ENCODE results near the gene RPS15. TPM values are rescaled to one million over a fixed set of nuclear protein-coding genes. Genes with fewer than 3 reads are reported as not detected.

Gene RPS15
- total and polyA plus RNA-seq, 9 of the 15 experiments (the other 6 are each of a cell fraction or from before 2014, with no cell fraction given) = 605 to 2,791 (median 957) TPM

GRCh38 chr19:1449467-1450442 lies 11.6 kb downstream of the RPS15 start, which contains the start of gene APC2 (continued):
- TF ChIP-seq POLR2B (IDR thresholded peaks at IDR 0.05; ENCODE audit: low read depth, partially characterized antibody) = no peak
- no peak for TF ChIP-seq TSC22D4 (tag; IDR thresholded peaks at IDR 0.05)
- no peak for TF ChIP-seq STAG1 (CRISPR knock-in tag; IDR thresholded peaks at IDR 0.05; ENCODE audit: borderline replicate concordance)
- TF ChIP-seq FOXM1 (IDR thresholded peaks at IDR 0.05; ENCODE audit: low read depth) = no peak
- 0 out of 2 replicates have a peak, but pooled peaks have one; percentile 7 for TF ChIP-seq FOXM1 (CRISPR knock-in tag; IDR thresholded peaks at IDR 0.05; ENCODE audit: low read depth)
- TF ChIP-seq CHD2 (IDR thresholded peaks at IDR 0.05; ENCODE audit: low read depth, low read length) = 0 out of 2 replicates have a peak, but pooled peaks have one; percentile 13
- no peak for TF ChIP-seq TRIM28 (IDR thresholded peaks at IDR 0.05)
- no peak for TF ChIP-seq ZNF830 (CRISPR knock-in tag; IDR thresholded peaks at IDR 0.05)
- TF ChIP-seq, protein P1, sequence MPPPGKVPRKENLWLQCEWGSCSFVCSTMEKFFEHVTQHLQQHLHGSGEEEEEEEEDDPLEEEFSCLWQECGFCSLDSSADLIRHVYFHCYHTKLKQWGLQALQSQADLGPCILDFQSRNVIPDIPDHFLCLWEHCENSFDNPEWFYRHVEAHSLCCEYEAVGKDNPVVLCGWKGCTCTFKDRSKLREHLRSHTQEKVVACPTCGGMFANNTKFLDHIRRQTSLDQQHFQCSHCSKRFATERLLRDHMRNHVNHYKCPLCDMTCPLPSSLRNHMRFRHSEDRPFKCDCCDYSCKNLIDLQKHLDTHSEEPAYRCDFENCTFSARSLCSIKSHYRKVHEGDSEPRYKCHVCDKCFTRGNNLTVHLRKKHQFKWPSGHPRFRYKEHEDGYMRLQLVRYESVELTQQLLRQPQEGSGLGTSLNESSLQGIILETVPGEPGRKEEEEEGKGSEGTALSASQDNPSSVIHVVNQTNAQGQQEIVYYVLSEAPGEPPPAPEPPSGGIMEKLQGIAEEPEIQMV (tag; conservative IDR thresholded peaks at IDR 0.05; ENCODE audit: low read depth) = no peak
- TF ChIP-seq DMBX1 (CRISPR knock-in tag; IDR thresholded peaks at IDR 0.05; ENCODE audit: borderline replicate concordance) = no peak
- TF ChIP-seq CEBPB (tag; IDR thresholded peaks at IDR 0.05) = no peak
- TF ChIP-seq CXXC5 (CRISPR knock-in tag; IDR thresholded peaks at IDR 0.05) = peak; percentile 74
- no peak for TF ChIP-seq GABPA (tag; conservative IDR thresholded peaks at IDR 0.05; ENCODE audit: low read depth)
- TF ChIP-seq, protein P2, sequence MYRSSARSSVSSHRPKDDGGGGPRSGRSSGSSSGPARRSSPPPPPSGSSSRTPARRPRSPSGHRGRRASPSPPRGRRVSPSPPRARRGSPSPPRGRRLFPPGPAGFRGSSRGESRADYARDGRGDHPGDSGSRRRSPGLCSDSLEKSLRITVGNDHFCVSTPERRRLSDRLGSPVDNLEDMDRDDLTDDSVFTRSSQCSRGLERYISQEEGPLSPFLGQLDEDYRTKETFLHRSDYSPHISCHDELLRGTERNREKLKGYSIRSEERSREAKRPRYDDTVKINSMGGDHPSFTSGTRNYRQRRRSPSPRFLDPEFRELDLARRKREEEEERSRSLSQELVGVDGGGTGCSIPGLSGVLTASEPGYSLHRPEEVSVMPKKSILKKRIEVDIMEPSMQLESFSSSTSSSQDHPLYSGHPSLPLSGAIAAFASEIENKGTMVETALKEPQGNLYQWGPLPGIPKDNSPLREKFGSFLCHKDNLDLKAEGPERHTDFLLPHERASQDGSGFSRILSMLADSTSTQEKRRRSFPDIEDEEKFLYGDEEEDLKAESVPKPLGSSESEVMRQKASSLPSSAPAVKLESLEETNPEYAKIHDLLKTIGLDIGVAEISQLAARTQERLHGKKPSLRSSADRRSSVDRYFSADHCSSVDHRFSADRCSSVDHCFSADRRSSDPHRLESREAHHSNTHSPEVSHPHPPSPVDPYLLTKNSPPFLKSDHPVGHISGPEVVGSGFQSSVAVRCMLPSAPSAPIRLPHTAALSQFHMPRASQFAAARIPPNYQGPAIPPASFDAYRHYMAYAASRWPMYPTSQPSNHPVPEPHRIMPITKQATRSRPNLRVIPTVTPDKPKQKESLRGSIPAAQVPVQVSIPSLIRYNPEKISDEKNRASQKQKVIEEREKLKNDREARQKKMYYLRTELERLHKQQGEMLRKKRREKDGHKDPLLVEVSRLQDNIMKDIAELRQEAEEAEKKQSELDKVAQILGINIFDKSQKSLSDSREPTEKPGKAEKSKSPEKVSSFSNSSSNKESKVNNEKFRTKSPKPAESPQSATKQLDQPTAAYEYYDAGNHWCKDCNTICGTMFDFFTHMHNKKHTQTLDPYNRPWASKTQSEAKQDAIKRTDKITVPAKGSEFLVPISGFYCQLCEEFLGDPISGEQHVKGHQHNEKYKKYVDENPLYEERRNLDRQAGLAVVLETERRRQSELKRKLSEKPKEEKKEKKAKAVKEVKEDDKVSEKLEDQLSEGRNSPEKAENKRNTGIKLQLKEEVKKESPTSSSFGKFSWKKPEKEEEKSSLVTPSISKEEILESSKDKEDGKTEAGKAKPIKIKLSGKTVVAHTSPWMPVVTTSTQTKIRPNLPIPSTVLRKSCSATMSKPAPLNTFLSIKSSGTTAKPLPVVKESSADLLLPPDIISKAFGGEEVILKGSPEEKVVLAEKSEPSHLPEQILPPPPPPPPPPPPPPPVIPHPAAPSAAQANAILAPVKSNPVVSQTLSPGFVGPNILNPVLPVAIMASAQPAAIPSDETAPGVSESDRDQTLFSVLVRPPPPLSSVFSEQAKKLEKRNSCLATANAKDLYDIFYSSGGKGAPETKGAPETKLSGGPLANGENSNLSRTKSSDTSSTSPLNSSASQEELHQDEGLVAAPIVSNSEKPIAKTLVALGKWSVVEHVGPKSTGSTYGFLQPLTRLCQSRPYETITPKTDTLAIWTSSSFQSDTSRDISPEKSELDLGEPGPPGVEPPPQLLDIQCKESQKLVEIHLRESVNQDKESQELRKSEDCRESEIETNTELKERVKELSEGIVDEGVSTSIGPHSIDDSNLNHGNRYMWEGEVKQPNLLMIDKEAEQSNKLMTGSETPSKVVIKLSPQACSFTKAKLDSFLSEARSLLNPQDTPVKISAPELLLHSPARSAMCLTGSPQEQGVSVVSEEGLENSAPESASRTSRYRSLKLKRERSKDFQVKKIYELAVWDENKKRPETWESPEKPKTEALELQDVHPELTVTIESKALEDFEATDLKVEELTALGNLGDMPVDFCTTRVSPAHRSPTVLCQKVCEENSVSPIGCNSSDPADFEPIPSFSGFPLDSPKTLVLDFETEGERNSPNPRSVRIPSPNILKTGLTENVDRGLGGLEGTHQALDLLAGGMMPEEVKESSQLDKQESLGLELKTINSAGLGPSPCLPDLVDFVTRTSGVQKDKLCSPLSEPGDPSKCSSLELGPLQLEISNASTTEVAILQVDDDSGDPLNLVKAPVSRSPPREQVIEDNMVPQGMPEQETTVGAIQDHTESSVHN (IDR thresholded peaks at IDR 0.05; ENCODE audit: borderline replicate concordance in 1 of 2, low read depth in 1 of 2) = no peak

All from K562 (cell line).